HepG2 (cell line): Measurements from ENCODE around the gene CCL23. TPM values are rescaled to one million over a fixed set of nuclear protein-coding genes. Genes with fewer than 3 reads are reported as not detected.

Experiments used
- ATAD3A ChIP-seq: sonication (generic); formaldehyde crosslinking; IDR thresholded peaks from 2 replicates; pipeline ENCODE4 v1.4.0; 2020; ENCODE audit warnings: missing genetic modification reagents
- CREBL2 ChIP-seq: sonication (generic); formaldehyde crosslinking; IDR thresholded peaks from 2 replicates; pipeline ENCODE4 v1.8.1; 2023; ENCODE audit warnings: missing genetic modification reagents, mild to moderate bottlenecking, borderline replicate concordance
- HMGA1 ChIP-seq: sonication (generic); formaldehyde crosslinking; conservative IDR thresholded peaks from 2 replicates; pipeline ENCODE4 v1.4.0; 2020; ENCODE audit warnings: missing genetic modification reagents
- HOXA9 ChIP-seq: sonication (generic); formaldehyde crosslinking; IDR thresholded peaks from 2 replicates; pipeline ENCODE4 v1.8.1; 2022; ENCODE audit warnings: missing genetic modification reagents, mild to moderate bottlenecking, moderate library complexity, borderline replicate concordance
- KIAA2018 ChIP-seq: sonication (generic); formaldehyde crosslinking; IDR thresholded peaks from 2 replicates; pipeline ENCODE4 v1.5.0; 2020; ENCODE audit warnings: mild to moderate bottlenecking, missing genetic modification reagents, borderline replicate concordance
- MYNN ChIP-seq: sonication (generic); formaldehyde crosslinking; IDR thresholded peaks from 2 replicates; pipeline ENCODE4 v1.4.0; 2020; ENCODE audit warnings: mild to moderate bottlenecking, low read depth, missing genetic modification reagents
- NFAT5 ChIP-seq: sonication (generic); formaldehyde crosslinking; IDR thresholded peaks from 2 replicates; pipeline ENCODE4 v1.4.0; 2020; ENCODE audit warnings: missing genetic modification reagents
- SMARCC2 ChIP-seq: fragments of 450-650 bp; IDR thresholded peaks from 2 replicates; pipeline ENCODE4 v1.6.1; 2017; ENCODE audit warnings: antibody characterized with exemption, mild to moderate bottlenecking
- ZBTB43 ChIP-seq: sonication (generic); formaldehyde crosslinking; conservative IDR thresholded peaks from 2 replicates; pipeline ENCODE4 v1.4.0; 2020; ENCODE audit warnings: missing genetic modification reagents
- ZFP82 ChIP-seq: sonication (generic); formaldehyde crosslinking; IDR thresholded peaks from 2 replicates; pipeline ENCODE4 v1.5.1; 2020; ENCODE audit warnings: mild to moderate bottlenecking, missing genetic modification reagents, borderline replicate concordance
- ZNF343 ChIP-seq: sonication (generic); formaldehyde crosslinking; IDR thresholded peaks from 2 replicates; pipeline ENCODE4 v1.4.0; 2020; ENCODE audit warnings: mild to moderate bottlenecking, missing genetic modification reagents
- ZNF556 ChIP-seq: sonication (generic); formaldehyde crosslinking; IDR thresholded peaks from 2 replicates; pipeline ENCODE4 v1.4.0; 2020; ENCODE audit warnings: mild to moderate bottlenecking, missing genetic modification reagents, borderline replicate concordance
- ZNF704 ChIP-seq: sonication (generic); formaldehyde crosslinking; IDR thresholded peaks from 2 replicates; pipeline ENCODE4 v1.8.1; 2023; ENCODE audit warnings: mild to moderate bottlenecking, inconsistent platforms, moderate library complexity, missing genetic modification reagents, borderline replicate concordance
- ZNF891 ChIP-seq: sonication (generic); formaldehyde crosslinking; IDR thresholded peaks from 2 replicates; pipeline ENCODE4 v1.5.0; 2020; ENCODE audit warnings: mild to moderate bottlenecking, missing genetic modification reagents
- polyA plus RNA-seq, 8 experiments: library from polyadenylated mRNA; depleted of rRNA in 3 of 8; stranded (reverse) in 7 of 8; unstranded in 1 of 8; fragments of >200 nt; fragmentation: Illumina TruSeq in 4 of 8; extraction: Trizol in 4 of 8; gene quantifications; 2 replicates each; pipeline versions ENCODE4 v1.2.1 to v1.2.3, GENCODE V29; 2011 to 2016; ENCODE audit warnings: low read depth in 4 of 8, missing spikeins in 1 of 8, mixed read lengths in 1 of 8; ENCODE audit not compliant: insufficient read depth in 1 of 8
- total RNA-seq, 5 experiments: library from RNA; depleted of rRNA; stranded (reverse); fragments of >200 nt; fragmentation: Illumina TruSeq; extraction: Trizol; gene quantifications; 2 replicates each; pipeline ENCODE4 v1.2.3, GENCODE V29; 2016; ENCODE audit warnings: low read depth in 1 of 5

CCL23 gene
- total and polyA plus RNA-seq, 2 of the 13 experiments (the other 11 are each of a cell fraction or from before 2014, with no cell fraction given) = not detected

GRCh38 chr17:35981908-35982330 is 35.9 kb downstream of the CCL23 start (continued):
- TF ChIP-seq ZNF704 (CRISPR knock-in tag) (no peak), MYNN (CRISPR knock-in tag) (no peak), ZBTB43 (CRISPR knock-in tag) (no peak), ZNF343 (CRISPR knock-in tag) (no peak), CREBL2 (CRISPR knock-in tag) (no peak), SMARCC2 (no peak), ZFP82 (no peak), ZNF891 (CRISPR knock-in tag) (no peak), HMGA1 (no peak), KIAA2018 (CRISPR knock-in tag) (no peak), ZNF556 (no peak), HOXA9 (no peak), ATAD3A (CRISPR knock-in tag) (no peak), NFAT5 (no peak)
